ENCODE data around the gene RYR2. TPM values are rescaled to one million over a fixed set of nuclear protein-coding genes. Genes with fewer than 3 reads are reported as not detected.

RYR2 gene
- total RNA-seq, 1 experiment from 2014 or later: 4.7 TPM

DNA sequence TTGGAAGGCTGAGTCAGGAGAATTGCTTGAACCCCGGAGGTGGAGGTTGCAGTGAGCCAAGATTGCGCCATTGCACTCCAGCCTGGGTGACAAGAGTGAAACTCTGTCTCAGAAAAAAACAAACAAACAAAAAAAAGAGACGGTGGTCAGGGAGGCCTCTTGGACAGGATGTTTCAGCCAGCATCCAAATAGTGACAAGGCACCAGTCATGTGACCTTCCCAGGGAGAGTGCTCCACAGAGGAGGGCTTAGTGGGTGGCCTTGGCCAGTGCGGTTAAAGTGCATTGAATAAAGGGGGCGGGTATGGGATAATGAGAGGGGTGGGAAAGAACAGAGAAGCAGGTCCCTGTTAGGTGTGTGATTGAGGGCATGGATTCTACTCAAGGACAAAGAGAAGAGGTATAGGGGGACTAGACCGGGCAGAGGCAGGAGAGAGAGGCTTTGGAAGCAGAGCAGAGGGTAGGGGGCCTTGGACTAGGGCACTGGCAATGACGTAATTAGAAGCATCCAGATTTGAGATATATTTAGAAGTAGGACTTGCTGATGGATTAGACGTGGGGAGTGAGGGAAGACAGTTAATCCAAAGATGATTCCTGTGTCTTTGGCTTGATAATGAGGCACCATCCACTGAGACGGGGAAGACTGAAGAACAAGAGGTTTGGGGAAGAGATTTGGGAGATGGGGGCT is 12.0 kb upstream of the RYR2 start:
- DNase-seq (ENCODE audit: extremely low read depth, low read depth): no peak

DNA sequence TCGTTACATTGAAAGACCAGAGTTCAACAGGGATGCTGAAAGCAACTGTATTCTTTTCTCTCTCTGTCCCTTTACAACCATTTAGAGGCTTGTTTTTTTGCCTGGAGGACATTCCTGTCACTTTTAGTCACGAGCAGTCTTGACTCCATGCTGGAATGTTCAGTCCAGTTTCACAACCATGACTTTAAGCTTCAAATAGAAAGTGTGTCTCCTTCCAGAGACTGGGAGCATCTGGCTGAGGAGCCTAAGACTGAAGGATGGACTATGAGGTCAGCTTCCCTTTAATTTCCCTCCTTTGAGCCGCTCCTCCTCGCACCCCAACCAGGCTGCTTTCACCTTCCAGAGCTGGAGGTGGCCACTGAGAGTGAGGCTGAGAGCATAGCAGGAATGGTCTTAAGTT is 10.5 kb upstream of the RYR2 start:
- DNase-seq (ENCODE audit: extremely low read depth, low read depth): no peak

DNA sequence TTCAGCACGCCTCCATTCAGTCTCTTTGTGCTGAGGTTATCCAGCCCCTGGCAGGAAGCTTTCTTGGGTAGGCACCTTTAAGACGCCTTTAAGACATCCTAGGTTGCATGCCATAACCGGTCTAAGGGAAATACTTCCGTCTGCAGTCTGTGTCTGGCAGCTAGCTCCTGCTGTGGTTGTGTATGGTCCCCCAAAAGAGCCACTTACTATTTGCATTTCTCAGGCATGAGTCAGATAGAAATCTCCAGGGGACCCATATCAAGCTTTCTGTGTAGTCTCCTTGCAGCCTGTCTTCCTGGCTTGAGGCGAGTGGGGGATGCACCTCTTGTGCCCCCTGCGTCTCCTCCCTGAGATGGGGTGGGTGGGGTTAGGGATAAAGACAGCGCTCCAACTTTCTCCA is 10.0 kb upstream of the RYR2 start:
- no peak for DNase-seq (ENCODE audit: extremely low read depth, low read depth)

- DNase-seq (ENCODE audit: extremely low read depth, low read depth): no peak
These were observed 8.9 kb upstream of the RYR2 start for GRCh38 chr1:237033061-237033460.

GRCh38 chr1:237033804-237034203 is 8.2 kb upstream of the RYR2 start:
- no peak for DNase-seq (ENCODE audit: extremely low read depth, low read depth)

GRCh38 chr1:237035759-237036158 is 6.2 kb upstream of the RYR2 start:
- no peak for DNase-seq (ENCODE audit: extremely low read depth, low read depth)

GRCh38 chr1:237038211-237038610 is 3.8 kb upstream of the RYR2 start:
- no peak for DNase-seq (ENCODE audit: extremely low read depth, low read depth)

DNA sequence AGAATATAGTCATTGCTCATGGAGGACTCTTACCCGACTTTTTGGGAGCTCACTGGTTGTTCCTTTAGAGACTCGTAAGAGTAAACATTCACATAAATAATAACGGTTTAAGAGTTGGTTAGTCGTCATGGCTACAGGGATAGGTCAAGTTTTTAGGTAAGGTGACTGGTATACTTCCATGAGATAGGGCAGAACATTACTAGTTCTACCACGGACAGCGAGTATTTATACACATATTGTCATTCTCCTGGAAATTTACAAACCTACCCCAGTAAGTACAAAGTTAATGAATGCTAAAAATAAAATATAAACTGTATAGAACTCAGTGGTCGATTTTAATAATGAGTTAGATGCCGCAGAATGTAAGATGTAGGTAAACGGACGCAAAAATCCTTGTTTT is 1.2 kb upstream of the RYR2 start:
- DNase-seq (ENCODE audit: extremely low read depth, low read depth): no peak

- DNase-seq (ENCODE audit: extremely low read depth, low read depth): no peak
These were observed 556 bp upstream of the RYR2 start for GRCh38 chr1:237041461-237041794.

- DNase-seq (ENCODE audit: extremely low read depth, low read depth): no peak
These were observed 525 bp downstream of the RYR2 start for GRCh38 chr1:237042526-237042891.

- no peak for DNase-seq (ENCODE audit: extremely low read depth, low read depth)
These were observed 1.1 kb downstream of the RYR2 start for GRCh38 chr1:237042892-237043576.

- no peak for DNase-seq (ENCODE audit: extremely low read depth, low read depth)
These were observed 2.1 kb downstream of the RYR2 start for GRCh38 chr1:237043846-237044636.

- no peak for DNase-seq (ENCODE audit: extremely low read depth, low read depth)
These were observed 3.5 kb downstream of the RYR2 start for GRCh38 chr1:237045278-237046016.

- no peak for DNase-seq (ENCODE audit: extremely low read depth, low read depth)
These were observed 6.8 kb downstream of the RYR2 start for GRCh38 chr1:237048803-237049202.

DNA sequence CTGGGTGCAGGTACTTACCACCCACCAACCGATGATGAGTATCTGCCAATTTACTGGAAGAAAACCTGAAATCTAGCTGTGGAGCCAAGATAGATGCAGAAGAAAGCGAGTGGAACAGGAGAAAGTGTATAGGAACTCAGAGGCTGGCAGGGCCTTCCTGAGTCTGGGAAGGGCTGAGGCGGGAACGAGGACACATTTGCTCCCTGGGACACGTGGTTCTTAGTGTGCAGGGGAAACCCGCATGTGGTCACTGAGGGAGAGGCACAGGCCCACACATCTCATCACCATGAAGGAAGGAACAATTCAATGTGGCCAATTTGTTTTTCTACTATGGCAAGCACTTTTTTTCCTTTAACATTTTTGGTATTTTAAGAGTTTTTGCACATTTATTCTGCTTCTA is 8.2 kb downstream of the RYR2 start:
- no peak for DNase-seq (ENCODE audit: extremely low read depth, low read depth)

DNA sequence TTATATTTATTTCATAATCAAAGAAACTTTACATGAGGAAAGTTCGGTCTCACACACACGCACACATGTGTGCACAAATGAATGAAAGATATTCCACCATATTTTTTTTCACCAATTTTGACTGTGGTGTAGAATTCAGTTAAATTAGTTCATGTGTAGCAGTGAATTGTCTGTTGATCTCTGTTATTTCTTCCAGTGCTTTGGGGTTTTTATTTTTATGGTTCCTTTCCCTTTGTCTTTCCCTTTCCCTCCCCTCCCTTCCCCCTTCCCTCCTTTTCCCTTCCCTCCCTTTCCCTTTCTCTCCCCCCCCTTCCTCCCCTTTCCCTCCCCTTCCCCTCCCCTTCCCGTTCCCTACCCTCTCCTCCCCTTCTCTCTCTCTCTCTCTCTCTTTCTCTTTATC is 8.9 kb downstream of the RYR2 start:
- no peak for DNase-seq (ENCODE audit: extremely low read depth, low read depth)

GRCh38 chr1:237054313-237054712 is 12.3 kb downstream of the RYR2 start:
- DNase-seq (ENCODE audit: extremely low read depth, low read depth): no peak

- DNase-seq (ENCODE audit: extremely low read depth, low read depth): no peak
These were observed 16.5 kb downstream of the RYR2 start for GRCh38 chr1:237058470-237058869.

GRCh38 chr1:237059244-237059643 is 17.3 kb downstream of the RYR2 start:
- no peak for DNase-seq (ENCODE audit: extremely low read depth, low read depth)

DNA sequence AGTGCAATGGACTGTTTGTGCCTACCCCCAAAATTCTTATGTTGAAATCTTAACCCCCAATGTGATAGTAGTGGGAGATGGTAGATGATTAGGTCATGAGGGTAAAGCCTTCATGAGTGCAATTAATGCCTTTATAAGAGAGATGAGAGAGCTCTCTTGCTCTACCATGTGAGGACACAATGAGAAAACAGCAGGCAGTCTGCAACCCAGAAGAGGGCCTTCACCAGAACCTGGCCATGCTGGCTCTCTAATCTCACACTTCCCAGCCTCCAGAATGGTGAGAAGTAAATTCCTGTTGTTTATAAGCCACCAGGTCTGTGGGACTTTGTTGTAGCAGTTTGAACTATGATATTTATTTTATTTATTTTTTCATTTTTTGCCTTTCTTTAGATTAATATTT is 21.0 kb downstream of the RYR2 start:
- no peak for DNase-seq (ENCODE audit: extremely low read depth, low read depth)

DNA sequence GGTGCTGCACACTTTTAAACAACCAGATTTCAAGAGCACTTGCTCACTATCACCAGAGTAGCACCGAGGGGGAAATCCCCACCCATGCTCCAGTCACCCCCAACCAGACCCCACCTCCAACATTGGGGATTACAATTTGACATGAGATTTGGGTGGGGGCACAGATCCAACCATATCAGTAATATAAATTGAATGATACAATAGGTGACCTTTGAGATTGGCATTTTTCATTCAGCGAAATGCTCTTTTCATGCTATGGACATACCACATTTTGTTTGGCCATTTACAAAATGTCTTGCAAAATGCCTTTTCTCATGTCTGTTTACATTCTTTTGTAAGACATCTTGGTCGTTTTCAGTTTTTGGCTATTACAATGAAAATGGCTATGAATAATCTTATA is 23.9 kb downstream of the RYR2 start:
- DNase-seq (ENCODE audit: extremely low read depth, low read depth): no peak
